IMR-90 (cell line): ENCODE measurements around the gene CCDC32. TPM values are rescaled to one million over a fixed set of nuclear protein-coding genes. Genes with fewer than 3 reads are reported as not detected.

ENCODE experiments used
- ATAC-seq: fragments of 200-7000 bp; cut with Tn5 transposase; 2 replicates; pipeline ENCODE4 v1.9.1; 2020; ENCODE audit warnings: low read depth, mild to moderate bottlenecking, moderate library complexity
- BruUV-seq: library from RNA; stranded (reverse); fragments of 400-500 nt; replicated peaks from 2 replicates; lab custom pipeline; 2021; lab: Mats Ljungman, UMichigan
- CTCF ChIA-PET: fragments of 300-600 bp; formaldehyde crosslinking; extraction: SDS; loops from one replicate; lab custom pipeline; 2021; ENCODE audit warnings: antibody characterized with exemption; lab: Yijun Ruan, JAX
- POLR2A ChIA-PET: fragments of 300-600 bp; sonication (Branson Sonifier 250); formaldehyde crosslinking; loops from one replicate; lab custom pipeline; 2022; ENCODE audit warnings: antibody characterized with exemption; ENCODE audit not compliant: unreplicated experiment; lab: Charles Lee
- DNase-seq: peaks from one replicate; pipeline ENCODE4 v3.0.0; 2013
- H2AFZ ChIP-seq: replicated peaks from 2 replicates; pipeline ENCODE3; 2013; ENCODE audit warnings: low read length, mild to moderate bottlenecking; ENCODE audit not compliant: poor library complexity
- H2AK5ac ChIP-seq: 2 replicates; pipeline ENCODE4 v1.6.1; 2013; ENCODE audit warnings: low read depth, low read length, inconsistent platforms
- H2AK9ac ChIP-seq: replicated peaks from 2 replicates; pipeline ENCODE3; 2013; ENCODE audit warnings: mild to moderate bottlenecking, low read depth, low read length, moderate library complexity; ENCODE audit not compliant: poor library complexity
- H2BK120ac ChIP-seq: 2 replicates; pipeline ENCODE4 v1.6.1; 2013; ENCODE audit warnings: low read depth, low read length, inconsistent platforms
- H2BK15ac ChIP-seq: 3 replicates; pipeline ENCODE4 v1.6.1; 2013; ENCODE audit warnings: low read depth, low read length, inconsistent platforms
- H2BK20ac ChIP-seq: 2 replicates; pipeline ENCODE4 v1.6.1; 2013; ENCODE audit warnings: low read depth, mild to moderate bottlenecking, inconsistent platforms, low read length, moderate library complexity
- H2BK5ac ChIP-seq: 2 replicates; pipeline ENCODE4 v1.6.1; 2013; ENCODE audit warnings: mild to moderate bottlenecking, low read depth, low read length, inconsistent platforms; ENCODE audit not compliant: poor library complexity, severe bottlenecking
- H3K14ac ChIP-seq: replicated peaks from 2 replicates; pipeline ENCODE4 v1.6.1; 2013; ENCODE audit warnings: low read depth, low read length, inconsistent platforms
- H3K18ac ChIP-seq: 2 replicates; pipeline ENCODE4 v1.6.1; 2013; ENCODE audit warnings: low read depth, low read length, control low read depth
- H3K23ac ChIP-seq: 2 replicates; pipeline ENCODE4 v1.6.1; 2013; ENCODE audit warnings: low read depth, low read length, inconsistent platforms
- H3K27ac ChIP-seq: 2 replicates; pipeline ENCODE4 v1.5.1; 2013; ENCODE audit warnings: mild to moderate bottlenecking, control low read depth, low read length; ENCODE audit not compliant: insufficient read depth
- H3K27me3 ChIP-seq: 2 replicates; pipeline ENCODE4 v1.6.1; 2013; ENCODE audit warnings: low read length; ENCODE audit not compliant: control insufficient read depth, insufficient read depth
- H3K36me3 ChIP-seq: 2 replicates; pipeline ENCODE4 v1.6.1; 2013; ENCODE audit warnings: low read length, mixed read lengths; ENCODE audit not compliant: control insufficient read depth, insufficient read depth
- H3K4ac ChIP-seq: 2 replicates; pipeline ENCODE4 v1.6.1; 2013; ENCODE audit warnings: low read depth, low read length, inconsistent platforms
- H3K4me1 ChIP-seq: 2 replicates; pipeline ENCODE4 v1.6.1; 2013; ENCODE audit warnings: low read length, mixed read lengths; ENCODE audit not compliant: control insufficient read depth, insufficient read depth
- H3K4me2 ChIP-seq: 2 replicates; pipeline ENCODE4 v1.6.1; 2013; ENCODE audit warnings: low read depth, mild to moderate bottlenecking, control low read depth, low read length, moderate library complexity
- H3K4me3 ChIP-seq: 2 replicates; pipeline ENCODE4 v1.5.1; 2013; ENCODE audit warnings: low read depth, mild to moderate bottlenecking, control low read depth, low read length, moderate library complexity; ENCODE audit not compliant: insufficient read depth
- H3K56ac ChIP-seq: 2 replicates; pipeline ENCODE4 v1.6.1; 2013; ENCODE audit warnings: low read length, inconsistent platforms; ENCODE audit not compliant: insufficient read depth; ENCODE audit errors: extremely low read depth
- H3K79me1 ChIP-seq, 2 experiments: 2 replicates each; pipeline ENCODE4 v1.6.1; 2013; ENCODE audit warnings: low read length in 2 of 2, inconsistent platforms in 1 of 2, low read depth in 1 of 2
- H3K9ac ChIP-seq: 2 replicates; pipeline ENCODE4 v1.6.1; 2013; ENCODE audit warnings: low read depth, low read length, control low read depth
- H3K9me1 ChIP-seq: 2 replicates; pipeline ENCODE4 v1.6.1; 2013; ENCODE audit warnings: low read length, inconsistent platforms; ENCODE audit not compliant: insufficient read depth
- H3K9me3 ChIP-seq: 2 replicates; pipeline ENCODE4 v1.6.1; 2013; ENCODE audit warnings: low read length; ENCODE audit not compliant: control insufficient read depth, insufficient read depth
- H4K20me1 ChIP-seq: 2 replicates; pipeline ENCODE4 v1.6.1; 2013; ENCODE audit warnings: low read length, inconsistent platforms; ENCODE audit not compliant: insufficient read depth
- H4K5ac ChIP-seq: 2 replicates; pipeline ENCODE4 v1.6.1; 2013; ENCODE audit warnings: mild to moderate bottlenecking, low read depth, low read length, control low read depth
- H4K8ac ChIP-seq, 2 experiments: 2 replicates each; pipeline ENCODE4 v1.6.1; 2013; ENCODE audit warnings: low read depth in 2 of 2, low read length in 2 of 2, control low read depth in 1 of 2, inconsistent platforms in 1 of 2
- H4K91ac ChIP-seq: 2 replicates; pipeline ENCODE4 v1.6.1; 2013; ENCODE audit warnings: low read depth, low read length, inconsistent platforms; ENCODE audit not compliant: insufficient read depth
- BHLHE40 ChIP-seq: fragments of 150-350 bp; IDR thresholded peaks from 2 replicates; pipeline ENCODE4 v1.6.1; 2016; ENCODE audit warnings: mild to moderate bottlenecking, low read depth, low read length
- CEBPB ChIP-seq: IDR thresholded peaks from 2 replicates; pipeline ENCODE4 v1.6.1; 2012; ENCODE audit warnings: low read depth, low read length, improper control_type of control experiment
- CHD1 ChIP-seq: IDR thresholded peaks from 2 replicates; pipeline ENCODE4 v1.6.1; 2012; ENCODE audit warnings: low read depth, low read length, improper control_type of control experiment
- CTCF ChIP-seq: conservative IDR thresholded peaks from 2 replicates; pipeline ENCODE4 v1.5.1; 2012; ENCODE audit warnings: mild to moderate bottlenecking, low read depth, low read length, improper control_type of control experiment
- ELK1 ChIP-seq: fragments of 150-350 bp; IDR thresholded peaks from 2 replicates; pipeline ENCODE4 v1.6.1; 2016; ENCODE audit warnings: low read depth, mild to moderate bottlenecking, low read length, moderate library complexity, borderline replicate concordance
- FOS ChIP-seq: fragments of 150-350 bp; IDR thresholded peaks from 2 replicates; pipeline ENCODE4 v1.6.1; 2016; ENCODE audit warnings: low read depth, low read length
- MAFK ChIP-seq: IDR thresholded peaks from 2 replicates; pipeline ENCODE4 v1.6.1; 2012; ENCODE audit warnings: low read depth, low read length, improper control_type of control experiment
- MAZ ChIP-seq: IDR thresholded peaks from 2 replicates; pipeline ENCODE4 v1.6.1; 2012; ENCODE audit warnings: low read depth, mild to moderate bottlenecking, low read length, improper control_type of control experiment, moderate library complexity, borderline replicate concordance
- MXI1 ChIP-seq: IDR thresholded peaks from 2 replicates; pipeline ENCODE4 v1.6.1; 2012; ENCODE audit warnings: low read depth, mild to moderate bottlenecking, low read length, moderate library complexity, borderline replicate concordance
- NFE2L2 ChIP-seq: fragments of 150-350 bp; IDR thresholded peaks from 2 replicates; pipeline ENCODE4 v1.6.1; 2016; ENCODE audit warnings: low read depth, mild to moderate bottlenecking, low read length
- POLR2A ChIP-seq: IDR thresholded peaks from 2 replicates; pipeline ENCODE4 v1.6.1; 2012; ENCODE audit warnings: mild to moderate bottlenecking, low read depth, low read length
- RAD21 ChIP-seq: IDR thresholded peaks from 2 replicates; pipeline ENCODE4 v1.6.1; 2012; ENCODE audit warnings: low read length, improper control_type of control experiment
- RFX5 ChIP-seq: IDR thresholded peaks from 2 replicates; pipeline ENCODE4 v1.8.0; 2012; ENCODE audit warnings: low read depth, mild to moderate bottlenecking, low read length, moderate library complexity
- SMC3 ChIP-seq: fragments of 150-350 bp; IDR thresholded peaks from 2 replicates; pipeline ENCODE4 v1.6.1; 2016; ENCODE audit warnings: low read depth, mild to moderate bottlenecking, antibody characterized with exemption, low read length, moderate library complexity
- USF2 ChIP-seq: fragments of 150-350 bp; IDR thresholded peaks from 2 replicates; pipeline ENCODE4 v1.6.1; 2017; ENCODE audit warnings: mild to moderate bottlenecking, antibody characterized with exemption, low read length, low read depth
- WGBS, 2 experiments: methylation state at CpG; one replicate each; pipeline versions ENCODE4 v1.1.5 to v1.1.7; 2013; ENCODE audit warnings: missing lambda C conversion rate in 2 of 2; ENCODE audit not compliant: insufficient read length in 1 of 2; ENCODE audit errors: extremely low coverage in 2 of 2; 5-methylcytosine and 5-hydroxymethylcytosine counted together
- dilution Hi-C: fragments of 300-500 bp; cut with HindIII; formaldehyde crosslinking; loops from one replicate; pipeline ENCODE4 v1.14.3; 2018; ENCODE audit warnings: low sequenced_read_pairs; ENCODE audit not compliant: unreplicated experiment
- in situ Hi-C: fragments of 300-500 bp; cut with MboI; formaldehyde crosslinking; loops from 3 replicates; pipeline ENCODE4 v1.14.3; 2019; ENCODE audit warnings: low sequenced_read_pairs, inconsistent platforms, mixed read lengths
- intact Hi-C: fragments of 100-400 bp; cut with micrococcal nuclease; formaldehyde crosslinking; loops from 2 replicates; pipeline ENCODE4 v1.10.0; 2022
- polyA plus RNA-seq, 3 experiments: library from polyadenylated mRNA; depleted of rRNA; stranded (reverse); fragments of >200 nt; gene quantifications; 2 replicates each; pipeline ENCODE4 v1.2.3, GENCODE V29; 2012; ENCODE audit warnings: low replicate concordance in 1 of 3
- total RNA-seq: library from RNA; depleted of rRNA; stranded (reverse); fragments of >200 nt; gene quantifications from 2 replicates; pipeline ENCODE4 v1.2.3, GENCODE V29; 2012

CCDC32 gene
- total and polyA plus RNA-seq, 2 of the 4 experiments (the other 2 are of a cell fraction), result 14.8 to 15.1 TPM

- BruUV-seq, result no TSS peak
- Histone ChIP-seq H4K20me1 (no peaks in the 10 kb centered on the region), H4K91ac (no peak overlapping the region), H3K9ac (0 out of 2 replicates have a peak overlapping the region, but pooled peaks have one; percentile 6), H3K36me3 (no peaks in the 10 kb centered on the region), H3K4me1 (peaks cover 4% of the 10 kb centered on the region; the same call in 1 of the 2 replicates), H3K27ac (no peak overlapping the region), H3K9me3 (no peaks in the 10 kb centered on the region), H3K14ac (no peak overlapping the region), H3K18ac (no peak overlapping the region), H2BK15ac (no peak overlapping the region), H2BK120ac (no peak overlapping the region), H3K4ac (no peak overlapping the region), H2AFZ (peak overlapping the region; percentile 91), H3K4me2 (peak overlapping the region; percentile 71), H2AK9ac (no peak overlapping the region), H3K4me3 (peak overlapping the region; percentile 44), H4K8ac (no peak overlapping the region), H2BK5ac (no peak overlapping the region), H3K56ac (no peak overlapping the region), H3K27me3 (peaks cover 36% of the 10 kb centered on the region), H3K23ac (peak overlapping the region; percentile 69; the same call in 1 of the 2 replicates), H2BK20ac (no peak overlapping the region), H3K9me1 (no peaks in the 10 kb centered on the region), H3K79me1 (no peaks in the 10 kb centered on the region), H4K5ac (no peak overlapping the region), H2AK5ac (no peak overlapping the region)
- in situ Hi-C loops, result no loop called here
- intact Hi-C loops, result loop anchor here (5.0 kb wide), 1 partner anchor 69 kb away; the partner anchor contains the start of gene BAHD1
- ChIA-PET POLR2A (no interaction called here), CTCF (no interaction called here)
- DNase-seq, result no peak
- TF ChIP-seq BHLHE40 (no peak), MAFK (no peak), CEBPB (no peak), RFX5 (no peak), FOS (no peak), ELK1 (no peak), MXI1 (no peak), CTCF (no peak), NFE2L2 (no peak), MAZ (no peak), SMC3 (no peak), POLR2A (no peak), USF2 (no peak), RAD21 (no peak), CHD1 (no peak)
- no peak; the same call in 1 of the 2 replicates for ATAC-seq
- 25% methylated on average over 13 of the region's 22 CpGs; no CpG with 5 or more reads in 1 of the 2 experiments for WGBS, 2 experiments
- dilution Hi-C loops, result no loop called here
Observed at GRCh38 chr15:40511093-40511471, 53.8 kb downstream of the CCDC32 start.
